ENCODE measurements around the gene BMP5.

The BMP5 gene

DNA sequence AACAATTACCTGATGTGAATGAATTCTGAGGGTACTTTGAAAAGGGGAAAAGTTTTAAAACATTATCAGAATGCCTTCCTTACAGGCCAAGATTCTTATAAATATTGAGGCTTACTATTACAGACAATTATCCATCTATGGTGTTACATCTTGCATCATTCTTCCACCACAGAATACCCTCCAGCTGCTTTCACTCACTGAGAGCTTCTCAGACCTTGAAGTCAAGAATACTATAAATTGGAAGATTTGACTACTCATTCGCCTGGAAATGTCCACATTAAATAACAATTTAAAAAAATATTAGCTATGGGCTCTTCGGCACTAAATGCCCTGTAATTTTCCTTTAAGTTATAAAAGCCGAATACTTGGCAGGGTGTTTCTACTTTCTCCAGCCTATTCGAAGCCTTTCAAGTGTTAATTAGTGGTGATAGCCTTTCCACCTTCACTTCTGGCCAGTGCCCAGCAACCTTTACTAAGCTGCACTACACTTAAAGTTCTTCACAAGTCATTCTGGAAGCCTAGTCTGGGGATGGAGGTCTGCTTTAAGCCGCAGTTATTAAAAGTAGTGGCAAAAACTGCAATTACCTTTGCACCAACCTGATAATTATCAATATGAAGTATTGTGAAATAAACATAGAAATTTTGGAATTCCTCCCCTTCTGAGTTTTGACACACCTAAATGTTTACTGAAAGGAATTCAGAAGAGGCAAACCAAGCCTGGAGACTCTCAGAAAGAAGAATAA lies 100.9 kb downstream of the BMP5 start:
- no peaks in the 10 kb centered on the region for H3K79me2 ChIP-seq (ENCODE audit: insufficient read depth, low read length)
- H4K20me1 ChIP-seq (ENCODE audit: low read depth, low read length) = no peaks in the 10 kb centered on the region
- no peak overlapping the region for H3K4me2 ChIP-seq (ENCODE audit: low read depth, low read length, poor library complexity, severe bottlenecking)
- H3K9me3 ChIP-seq (ENCODE audit: insufficient read depth, low read length) = no peaks in the 10 kb centered on the region
- H3K27me3 ChIP-seq (ENCODE audit: low read length) = no peaks in the 10 kb centered on the region
- no peaks in the 10 kb centered on the region for H3K36me3 ChIP-seq (ENCODE audit: low read length)
- no peak overlapping the region for H3K9ac ChIP-seq (ENCODE audit: low read length)
- H3K4me3 ChIP-seq (ENCODE audit: insufficient read depth, low read length, poor library complexity, severe bottlenecking) = no peak overlapping the region
- no peaks in the 10 kb centered on the region for H3K9me2 ChIP-seq (replicated peaks; ENCODE audit: insufficient read depth, low read length)
- H2AFZ ChIP-seq (ENCODE audit: low read depth, low read length, severe bottlenecking) = no peak overlapping the region
- no peak overlapping the region for H3K27ac ChIP-seq (ENCODE audit: low read depth, low read length)
- TF ChIP-seq, protein P1, sequence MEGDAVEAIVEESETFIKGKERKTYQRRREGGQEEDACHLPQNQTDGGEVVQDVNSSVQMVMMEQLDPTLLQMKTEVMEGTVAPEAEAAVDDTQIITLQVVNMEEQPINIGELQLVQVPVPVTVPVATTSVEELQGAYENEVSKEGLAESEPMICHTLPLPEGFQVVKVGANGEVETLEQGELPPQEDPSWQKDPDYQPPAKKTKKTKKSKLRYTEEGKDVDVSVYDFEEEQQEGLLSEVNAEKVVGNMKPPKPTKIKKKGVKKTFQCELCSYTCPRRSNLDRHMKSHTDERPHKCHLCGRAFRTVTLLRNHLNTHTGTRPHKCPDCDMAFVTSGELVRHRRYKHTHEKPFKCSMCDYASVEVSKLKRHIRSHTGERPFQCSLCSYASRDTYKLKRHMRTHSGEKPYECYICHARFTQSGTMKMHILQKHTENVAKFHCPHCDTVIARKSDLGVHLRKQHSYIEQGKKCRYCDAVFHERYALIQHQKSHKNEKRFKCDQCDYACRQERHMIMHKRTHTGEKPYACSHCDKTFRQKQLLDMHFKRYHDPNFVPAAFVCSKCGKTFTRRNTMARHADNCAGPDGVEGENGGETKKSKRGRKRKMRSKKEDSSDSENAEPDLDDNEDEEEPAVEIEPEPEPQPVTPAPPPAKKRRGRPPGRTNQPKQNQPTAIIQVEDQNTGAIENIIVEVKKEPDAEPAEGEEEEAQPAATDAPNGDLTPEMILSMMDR (IDR thresholded peaks at IDR 0.05; ENCODE audit: insufficient read depth, low read length, poor library complexity, severe bottlenecking) = no peak
- no peak for TF ChIP-seq EZH2phosphoT487 (conservative IDR thresholded peaks at IDR 0.05; ENCODE audit: low read length)
- no peaks in the 10 kb centered on the region for H3F3A ChIP-seq (ENCODE audit: insufficient read depth)

DNA sequence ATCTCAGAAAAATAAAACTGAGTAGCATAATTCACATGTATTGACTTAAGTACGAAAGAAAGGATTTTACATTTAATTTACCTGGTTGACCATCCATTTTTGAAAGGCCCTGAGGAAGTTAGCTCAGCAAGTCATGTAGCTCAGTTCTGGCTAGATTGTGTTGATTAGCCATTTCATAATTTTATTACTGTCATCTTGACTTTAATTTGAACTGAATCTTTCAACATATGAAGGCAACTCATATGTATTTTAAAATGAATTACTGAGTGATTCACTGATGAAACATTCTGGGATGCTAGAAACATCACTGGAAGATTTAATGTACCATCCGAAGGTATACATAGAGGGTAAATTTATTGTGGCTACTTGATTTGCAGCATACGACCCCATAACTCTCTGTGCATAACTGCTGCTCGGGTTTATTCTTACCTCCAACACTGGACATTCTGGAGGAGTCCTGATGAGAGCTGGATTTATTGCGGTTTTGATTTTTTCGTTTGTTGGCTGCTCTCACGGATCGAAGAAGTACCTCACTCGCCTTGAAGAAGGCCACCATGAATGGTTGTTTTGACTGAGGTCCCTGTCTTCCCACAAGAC lies 101.7 kb downstream of the BMP5 start:
- no peaks in the 10 kb centered on the region for H4K20me1 ChIP-seq (ENCODE audit: low read depth, low read length)
- H2AFZ ChIP-seq (ENCODE audit: low read depth, low read length, severe bottlenecking) = no peak overlapping the region
- no peak overlapping the region for H3K4me2 ChIP-seq (ENCODE audit: low read depth, low read length, poor library complexity, severe bottlenecking)
- no peaks in the 10 kb centered on the region for H3K9me2 ChIP-seq (replicated peaks; ENCODE audit: insufficient read depth, low read length)
- TF ChIP-seq, protein P1 (IDR thresholded peaks at IDR 0.05; ENCODE audit: insufficient read depth, low read length, poor library complexity, severe bottlenecking) = no peak
- no peak for TF ChIP-seq EZH2phosphoT487 (conservative IDR thresholded peaks at IDR 0.05; ENCODE audit: low read length)
- H3K9ac ChIP-seq (ENCODE audit: low read length) = no peak overlapping the region
- no peaks in the 10 kb centered on the region for H3K9me3 ChIP-seq (ENCODE audit: insufficient read depth, low read length)
- H3F3A ChIP-seq (ENCODE audit: insufficient read depth) = no peaks in the 10 kb centered on the region
- H3K4me3 ChIP-seq (ENCODE audit: insufficient read depth, low read length, poor library complexity, severe bottlenecking) = no peak overlapping the region
- no peaks in the 10 kb centered on the region for H3K27me3 ChIP-seq (ENCODE audit: low read length)
- H3K36me3 ChIP-seq (ENCODE audit: low read length) = no peaks in the 10 kb centered on the region
- no peaks in the 10 kb centered on the region for H3K79me2 ChIP-seq (ENCODE audit: insufficient read depth, low read length)
- no peak overlapping the region for H3K27ac ChIP-seq (ENCODE audit: low read depth, low read length)

DNA sequence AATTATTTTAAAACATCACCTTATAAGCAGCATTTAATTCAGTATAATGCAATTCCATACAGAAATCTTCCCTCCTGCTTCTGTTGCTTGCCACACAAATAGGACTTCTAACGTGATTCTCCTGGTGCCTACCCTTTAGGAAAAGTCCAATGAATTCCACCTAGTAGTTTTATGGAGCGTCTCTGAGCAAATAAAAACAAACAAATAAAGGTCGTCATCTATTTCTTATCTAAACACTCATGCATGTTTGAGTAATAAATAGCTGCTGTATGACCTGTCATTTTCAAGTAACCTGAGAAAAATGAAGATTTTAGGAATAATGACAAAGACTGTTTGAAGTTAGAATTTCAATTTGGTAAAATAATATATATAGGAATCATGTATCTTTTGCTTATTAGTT lies 102.7 kb downstream of the BMP5 start:
- H2AFZ ChIP-seq (ENCODE audit: low read depth, low read length, severe bottlenecking) = no peak overlapping the region
- TF ChIP-seq, protein P1 (IDR thresholded peaks at IDR 0.05; ENCODE audit: insufficient read depth, low read length, poor library complexity, severe bottlenecking) = no peak
- TF ChIP-seq EZH2phosphoT487 (conservative IDR thresholded peaks at IDR 0.05; ENCODE audit: low read length) = no peak

More for the DNA sequence above, 102.7 kb downstream of the BMP5 start:
- Histone ChIP-seq H3K9ac (ENCODE audit: low read length) (no peak overlapping the region), H3K27me3 (ENCODE audit: low read length) (no peaks in the 10 kb centered on the region), H4K20me1 (ENCODE audit: low read depth, low read length) (no peaks in the 10 kb centered on the region), H3K4me3 (ENCODE audit: insufficient read depth, low read length, poor library complexity, severe bottlenecking) (no peak overlapping the region), H3K9me3 (ENCODE audit: insufficient read depth, low read length) (no peaks in the 10 kb centered on the region), H3F3A (ENCODE audit: insufficient read depth) (no peaks in the 10 kb centered on the region), H3K4me2 (ENCODE audit: low read depth, low read length, poor library complexity, severe bottlenecking) (no peak overlapping the region), H3K27ac (ENCODE audit: low read depth, low read length) (no peak overlapping the region), H3K36me3 (ENCODE audit: low read length) (no peaks in the 10 kb centered on the region), H3K9me2 (replicated peaks; ENCODE audit: insufficient read depth, low read length) (no peaks in the 10 kb centered on the region), H3K79me2 (ENCODE audit: insufficient read depth, low read length) (no peaks in the 10 kb centered on the region)
